LNCAP (cell line): ENCODE results near the gene DPF1.

Source experiments
- CTCF ChIP-seq: fragments of 450-650 bp; IDR thresholded peaks from 2 replicates; pipeline ENCODE4 v1.5.1; 2017; ENCODE audit warnings: mild to moderate bottlenecking

DPF1 gene

GRCh38 chr19:38197937-38198704 lies 25.9 kb downstream of the DPF1 start:
- TF ChIP-seq CTCF = no peak

- TF ChIP-seq CTCF = no peak
These were observed 26.9 kb downstream of the DPF1 start for GRCh38 chr19:38196948-38197656.

GRCh38 chr19:38196245-38196837 lies 27.7 kb downstream of the DPF1 start:
- TF ChIP-seq CTCF = no peak

- TF ChIP-seq CTCF = no peak
These were observed 28.8 kb downstream of the DPF1 start for GRCh38 chr19:38195237-38195636.

- TF ChIP-seq CTCF = no peak
These were observed 29.8 kb downstream of the DPF1 start for GRCh38 chr19:38194061-38194701.

- TF ChIP-seq CTCF = no peak
These were observed 30.6 kb downstream of the DPF1 start for GRCh38 chr19:38193445-38193844.

- no peak for TF ChIP-seq CTCF
These were observed 32.3 kb downstream of the DPF1 start for GRCh38 chr19:38191747-38192146.
